Caki2 (cell line): ENCODE measurements around the gene PPARG. TPM values are rescaled to one million over a fixed set of nuclear protein-coding genes. Genes with fewer than 3 reads are reported as not detected.

ENCODE experiments used
- DNase-seq: peaks from one replicate; pipeline ENCODE4 v3.0.0-alpha.2; 2015; ENCODE audit warnings: low read depth
- in situ Hi-C: cut with HindIII; loops from 2 replicates; pipeline ENCODE4 v1.10.0; 2016; ENCODE audit warnings: low sequenced_read_pairs, low pct_unique_long_range_greater_than_20kb, mixed read lengths
- total RNA-seq: library from RNA; depleted of rRNA; stranded (reverse); fragments of >200 nt; shearing (Covaris generic); gene quantifications from 2 replicates; pipeline ENCODE4 v1.2.3, GENCODE V29; 2014; ENCODE audit warnings: low replicate concordance

The PPARG gene
- total RNA-seq, 1 experiment from 2014 or later, result 63.8 TPM

DNA sequence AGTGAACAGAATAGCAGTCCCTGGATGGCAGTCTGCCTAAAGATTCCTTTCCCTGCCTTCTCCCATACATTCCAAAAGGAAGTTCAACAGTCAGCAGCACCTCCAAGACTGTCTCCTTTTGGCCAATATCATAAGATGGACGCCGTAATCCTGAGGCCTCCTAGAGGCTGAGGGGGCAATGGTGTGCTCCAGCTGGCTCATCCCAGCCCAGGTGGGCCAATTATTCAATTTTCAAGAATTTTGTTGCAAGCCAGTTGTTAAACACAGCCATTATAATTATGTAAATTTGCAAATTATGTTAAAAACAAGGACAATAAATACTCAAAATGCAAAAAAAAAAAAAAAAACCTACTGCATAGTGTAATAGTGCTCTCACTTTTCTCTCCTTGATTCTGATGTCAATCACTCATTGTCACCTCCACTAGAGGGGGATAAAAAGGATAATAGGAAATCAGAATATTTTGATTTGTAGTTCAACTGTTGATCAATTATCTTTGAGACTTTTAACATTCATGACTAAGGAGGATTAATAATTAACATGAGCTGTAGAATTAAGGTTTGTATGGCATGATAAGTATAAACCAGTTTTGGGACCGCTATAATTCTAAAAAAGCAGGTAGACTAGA, 40.1 kb downstream of the PPARG start:
- in situ Hi-C loops, result no loop called here
- DNase-seq, result no peak

DNA sequence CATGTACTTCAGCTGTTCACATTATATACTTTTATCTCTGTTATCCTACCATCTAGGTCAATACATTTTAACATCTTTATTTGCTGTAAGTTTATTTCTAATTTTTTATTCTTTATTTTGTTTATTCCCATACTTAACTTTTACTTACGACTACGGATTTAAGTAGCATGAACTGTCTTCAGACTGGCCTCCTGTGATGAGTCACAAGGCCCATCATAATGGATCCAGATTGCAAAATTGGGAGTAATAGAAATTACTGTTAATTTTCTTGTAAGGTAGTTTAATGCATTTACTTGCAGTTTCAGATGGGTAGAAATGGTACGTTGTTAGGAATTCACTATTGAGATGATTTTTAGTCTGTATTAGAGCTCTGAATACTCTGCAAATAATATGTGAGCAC, 45.9 kb downstream of the PPARG start:
- in situ Hi-C loops, result no loop called here

DNA sequence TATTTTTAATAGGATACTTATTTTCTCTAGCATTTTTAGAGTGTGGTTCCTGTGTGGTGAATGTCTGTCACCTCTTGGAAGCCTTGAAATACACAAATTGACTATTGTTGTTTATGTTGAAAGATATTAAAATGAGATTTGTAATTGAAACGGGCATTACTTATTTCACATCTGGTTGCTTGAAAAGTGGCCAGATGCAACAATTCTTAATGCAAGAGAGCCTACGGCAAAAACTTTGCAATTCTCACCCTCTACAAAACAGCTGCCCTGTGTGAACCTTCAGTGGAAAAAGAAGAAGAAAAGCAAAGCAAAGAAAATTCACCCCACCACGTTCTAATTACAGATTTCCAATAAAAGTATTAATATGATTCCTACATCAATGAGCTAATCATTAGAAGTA, 46.6 kb downstream of the PPARG start:
- in situ Hi-C loops, result no loop called here

More for the DNA sequence above, 45.9 kb downstream of the PPARG start:
- no peak for DNase-seq

DNA sequence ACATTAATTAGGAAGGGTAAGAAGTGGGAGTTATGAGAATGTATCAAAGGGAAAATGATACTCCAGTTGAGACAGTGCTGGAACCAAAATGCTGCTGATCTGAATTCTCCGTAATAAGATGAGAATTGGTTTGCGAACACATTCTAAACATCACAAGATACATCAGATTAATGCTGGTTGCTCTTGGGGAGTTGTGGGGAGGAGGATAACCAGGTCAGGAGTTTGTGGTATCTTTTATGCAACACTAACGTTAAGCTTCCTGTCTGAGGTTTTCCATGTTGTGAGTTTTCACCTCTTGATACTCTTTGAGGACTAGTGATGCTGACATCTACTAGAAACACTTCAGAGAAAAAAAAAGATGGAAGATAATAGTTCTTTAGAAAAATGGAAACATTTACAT, 47.2 kb downstream of the PPARG start:
- in situ Hi-C loops, result no loop called here
- DNase-seq, result no peak

More for the DNA sequence above, 46.6 kb downstream of the PPARG start:
- DNase-seq, result no peak

DNA sequence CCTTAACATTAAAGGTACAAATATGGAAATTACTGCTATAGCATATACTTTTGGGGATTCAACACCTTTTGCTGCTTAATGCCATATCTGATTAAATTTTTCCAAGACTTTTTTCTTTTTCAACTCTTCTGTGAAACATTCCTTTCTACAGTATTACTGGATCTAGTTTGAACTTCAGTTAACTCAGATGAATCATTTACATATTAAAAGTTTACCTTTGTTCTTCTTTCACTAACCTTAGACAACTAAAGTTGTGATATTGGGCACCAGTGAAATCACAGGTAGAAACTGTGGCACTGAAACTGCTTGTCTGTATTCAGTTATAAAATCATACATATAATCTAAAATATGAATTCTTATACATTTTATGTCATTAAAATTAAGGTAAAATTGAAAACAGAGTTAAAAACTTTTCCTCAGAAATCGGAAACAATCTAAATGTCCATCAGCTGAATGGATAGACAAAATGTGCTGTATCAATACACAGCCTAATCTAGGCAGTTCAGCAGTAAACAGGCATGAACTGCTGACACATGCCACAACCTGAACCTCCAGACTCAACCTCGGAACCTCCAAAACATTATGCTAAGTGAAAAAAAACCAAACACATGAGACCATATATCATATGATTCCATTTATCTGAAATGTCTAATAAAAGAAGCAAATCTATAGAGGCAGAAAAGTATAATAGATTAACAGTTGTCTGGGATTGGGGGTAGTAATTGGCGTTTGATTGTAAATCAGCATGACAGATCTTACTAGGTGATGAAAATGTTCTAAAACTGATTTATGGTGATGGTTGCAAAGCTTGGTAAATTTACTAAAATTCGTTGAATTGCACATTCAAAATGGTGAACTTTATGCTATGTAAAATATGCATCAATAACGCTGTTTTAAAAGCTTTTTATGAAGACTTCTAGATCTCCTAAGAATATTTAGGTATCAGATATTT, 50.0 kb downstream of the PPARG start:
- in situ Hi-C loops, result no loop called here

DNA sequence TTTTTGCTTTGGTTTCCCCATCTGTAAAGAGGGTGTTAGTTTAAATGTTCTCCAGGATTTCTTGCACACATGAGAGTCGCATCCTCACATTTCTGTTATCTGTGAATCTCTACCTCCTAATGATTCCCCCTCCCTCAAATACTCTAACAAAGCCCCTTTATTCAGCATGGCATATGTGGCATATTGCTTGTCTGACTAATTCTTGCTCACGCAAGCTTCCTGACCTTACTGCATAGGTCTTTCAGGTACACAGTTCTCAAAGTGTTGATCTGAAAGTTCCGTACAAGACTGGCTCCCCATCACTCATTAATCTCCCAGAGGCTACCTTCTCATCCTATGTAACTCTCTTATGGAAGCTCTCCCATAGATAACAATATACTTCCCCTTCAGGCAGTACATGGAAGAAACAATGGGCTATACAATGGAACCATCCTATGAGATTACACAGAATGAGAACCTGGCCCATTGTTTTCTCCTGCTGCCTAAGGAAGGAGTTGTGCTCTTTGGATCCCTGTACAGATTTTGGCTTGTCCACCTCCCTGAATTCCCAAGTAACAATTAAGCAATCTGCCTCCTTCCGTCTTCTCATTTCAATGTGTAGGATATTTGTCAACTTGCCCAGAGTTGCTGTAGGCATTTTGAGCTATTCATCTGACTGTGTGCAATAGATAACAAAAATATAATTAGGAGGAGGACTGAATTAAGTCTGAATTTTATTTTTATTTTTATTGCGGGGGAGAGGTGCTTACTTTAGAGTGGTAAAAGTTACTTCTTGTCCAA, 51.0 kb downstream of the PPARG start:
- in situ Hi-C loops, result no loop called here
- DNase-seq, result no peak

More for the DNA sequence above, 50.0 kb downstream of the PPARG start:
- DNase-seq, result no peak

DNA sequence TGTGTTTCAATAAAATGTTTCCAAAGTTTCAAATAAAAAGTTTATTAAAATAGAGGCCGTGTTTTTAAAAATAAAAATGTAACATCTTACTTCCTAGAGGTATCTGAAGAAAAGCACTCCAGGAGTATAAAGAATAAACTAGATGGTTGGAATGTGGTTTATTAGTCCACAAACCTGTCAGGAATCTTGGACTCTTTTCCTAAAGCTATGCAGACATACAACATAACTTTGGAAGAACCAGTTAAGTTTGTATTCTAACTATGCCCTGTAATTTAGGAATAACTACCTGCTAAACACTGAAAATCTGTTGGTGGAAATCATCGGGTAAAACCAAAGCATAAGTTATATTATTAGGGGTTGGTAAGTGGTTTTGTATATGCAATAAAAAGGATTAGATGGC, 51.6 kb downstream of the PPARG start:
- in situ Hi-C loops, result no loop called here
- no peak for DNase-seq

DNA sequence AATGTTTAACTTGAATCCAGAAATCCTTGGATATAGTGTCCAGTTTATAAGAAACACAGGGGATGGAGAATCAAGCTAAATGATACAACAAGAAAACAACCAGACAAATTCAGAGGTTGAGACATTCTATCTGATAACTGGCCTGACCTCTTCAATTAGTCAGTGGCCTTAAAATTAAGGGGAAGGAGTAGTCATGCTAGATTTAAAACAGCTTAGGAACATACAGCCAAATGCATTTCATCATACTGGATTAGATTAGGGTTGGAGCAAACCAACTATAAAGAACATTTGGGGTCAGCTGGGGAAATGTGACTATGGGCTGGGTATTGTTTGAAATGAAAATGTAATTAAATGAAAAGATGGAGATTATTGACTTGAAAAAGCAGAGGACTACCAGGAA, 53.3 kb downstream of the PPARG start:
- in situ Hi-C loops, result no loop called here
- no peak for DNase-seq

DNA sequence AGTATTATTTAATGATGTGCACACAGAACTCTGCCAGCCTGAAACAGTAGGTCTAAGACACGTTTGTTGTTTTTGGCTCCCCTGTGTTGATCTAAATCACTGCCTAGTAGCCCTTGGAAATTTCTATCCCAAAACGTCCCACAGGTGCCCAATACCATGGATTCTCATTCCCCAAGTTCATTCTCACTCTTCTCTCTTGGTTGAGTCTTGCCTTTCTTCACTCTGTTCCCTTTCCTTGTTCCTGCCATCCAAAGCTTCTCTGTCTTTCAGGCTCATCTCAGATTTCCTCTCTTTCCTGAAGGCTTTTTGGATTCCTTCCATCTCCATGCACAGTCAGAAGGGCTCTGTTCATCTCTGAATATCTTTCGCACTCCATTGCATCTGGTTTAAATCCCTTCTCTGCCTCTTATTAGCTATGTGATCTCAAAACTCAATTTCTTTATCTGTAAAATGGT, 54.2 kb downstream of the PPARG start:
- peak; percentile 55 for DNase-seq
- in situ Hi-C loops, result no loop called here

DNA sequence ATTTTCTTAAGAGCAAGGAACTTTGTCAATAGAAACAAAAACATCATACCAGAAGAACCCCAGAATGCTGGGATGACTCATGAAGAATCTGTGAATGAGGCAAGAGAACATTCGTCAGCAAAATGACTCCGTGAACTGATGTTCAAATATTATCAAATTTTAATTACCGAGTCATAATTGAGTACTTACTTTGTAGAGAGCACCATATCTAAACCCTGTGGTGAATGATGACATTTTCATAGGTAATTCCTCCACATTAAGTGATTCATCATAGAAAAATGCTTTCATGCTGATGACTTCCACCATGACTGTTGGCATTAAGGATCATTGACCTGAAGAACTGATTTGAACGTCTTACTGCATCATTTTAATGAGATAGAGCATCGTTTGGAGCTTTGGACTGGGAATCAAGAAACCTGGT, 56.3 kb downstream of the PPARG start:
- in situ Hi-C loops, result no loop called here
- peak; percentile 45 for DNase-seq

DNA sequence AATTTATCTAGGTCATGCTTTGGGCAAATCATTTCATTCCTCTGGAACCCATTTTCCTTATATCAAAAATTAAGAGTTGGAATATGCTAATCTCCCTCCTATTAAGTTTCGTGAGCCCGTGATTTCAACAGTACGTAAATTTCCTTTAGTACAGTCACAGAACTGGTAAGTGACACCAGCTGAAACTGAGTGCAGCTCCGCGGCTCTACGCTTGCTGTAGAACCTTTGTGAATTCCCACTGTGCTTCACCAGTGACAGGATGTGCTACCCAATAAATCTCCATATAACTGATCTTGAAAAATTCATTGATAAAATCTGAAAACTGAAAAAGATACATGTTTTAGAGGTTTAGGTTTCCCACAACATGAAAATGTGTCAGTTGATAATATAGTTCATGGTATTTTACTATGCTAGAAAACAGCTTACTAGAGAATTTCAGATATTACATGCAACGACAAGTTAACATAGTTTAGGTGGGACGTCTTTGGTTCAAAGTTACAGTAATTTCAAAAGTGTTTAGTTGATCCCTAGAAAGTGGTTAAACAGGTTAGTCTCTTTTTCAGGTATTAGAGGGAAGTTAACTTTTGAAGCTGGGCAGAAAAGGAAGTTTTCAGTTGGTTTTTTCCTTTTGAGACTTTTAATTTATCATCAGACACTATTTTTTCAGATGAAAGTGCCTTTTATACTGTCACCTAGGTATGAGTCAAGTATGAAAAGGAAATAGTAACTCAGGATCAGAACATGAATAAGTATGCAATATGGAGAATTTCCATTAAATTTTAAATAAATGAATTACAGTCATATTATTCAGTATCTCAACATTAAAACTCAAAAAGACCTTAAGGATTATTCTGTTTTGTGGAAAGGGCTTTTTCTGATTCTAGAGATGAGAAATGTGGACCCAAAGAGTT, 57.0 kb downstream of the PPARG start:
- DNase-seq, result no peak
- in situ Hi-C loops, result no loop called here

DNA sequence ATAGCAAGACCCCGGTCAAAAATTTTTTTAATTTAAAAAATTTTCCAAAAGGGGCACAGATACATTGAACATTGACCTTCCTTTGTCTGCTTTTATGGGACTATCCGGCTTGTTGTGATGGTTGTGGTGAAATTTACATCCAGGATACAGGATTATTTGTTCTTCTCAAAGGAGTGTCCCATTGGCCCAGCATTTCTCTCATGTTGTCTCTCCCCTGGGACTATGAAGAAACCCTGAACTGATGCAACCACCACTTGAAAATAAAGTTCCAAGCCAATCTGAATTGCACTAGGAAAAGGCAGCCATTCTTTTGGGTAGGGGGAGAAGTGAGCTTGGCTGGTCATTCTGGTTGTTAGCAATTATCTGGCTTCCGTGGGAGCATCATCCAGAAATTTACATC, 58.4 kb downstream of the PPARG start:
- DNase-seq, result no peak
- in situ Hi-C loops, result no loop called here

DNA sequence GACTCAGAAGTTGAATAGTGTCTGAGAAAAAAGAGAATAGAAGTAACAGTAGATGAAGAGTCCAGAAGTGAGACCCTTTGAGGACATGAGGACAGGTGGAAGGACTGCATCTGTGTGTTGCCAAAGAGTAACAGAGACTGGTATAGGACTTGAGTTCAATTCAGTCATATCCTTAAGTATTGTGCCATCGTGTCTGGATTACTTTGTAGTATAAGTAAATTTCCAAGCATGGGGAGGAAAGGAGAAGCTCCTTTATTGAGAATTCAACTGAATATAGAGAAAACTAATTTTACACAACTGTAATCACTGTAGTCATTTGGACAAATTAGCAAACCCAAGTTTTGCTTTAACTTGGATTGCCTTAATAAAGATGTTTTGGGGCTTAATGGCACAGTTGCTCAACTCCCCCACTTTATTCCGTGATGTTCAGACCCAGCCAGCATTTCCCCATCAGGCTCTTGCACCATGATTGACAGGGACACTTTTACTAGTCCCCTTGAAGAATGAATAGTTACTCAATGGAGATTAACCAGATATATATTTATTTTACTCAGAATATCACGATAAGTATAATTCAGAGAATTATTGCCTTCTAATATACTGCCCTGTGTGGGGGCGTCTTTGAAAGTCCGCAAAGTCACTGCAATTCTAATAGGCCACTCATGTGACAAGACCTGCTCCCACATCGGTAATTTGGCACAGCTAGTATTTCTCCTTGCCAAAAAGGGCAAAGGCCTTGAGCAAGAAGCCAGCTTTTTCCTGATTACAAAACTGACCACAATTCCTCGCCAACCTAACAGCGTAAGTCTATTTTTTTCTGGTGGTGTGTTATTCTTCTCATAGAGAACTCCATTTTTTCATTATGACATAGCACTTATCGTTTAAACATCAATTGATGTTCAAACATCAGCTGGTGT, 61.3 kb downstream of the PPARG start:
- in situ Hi-C loops, result no loop called here
- no peak for DNase-seq

DNA sequence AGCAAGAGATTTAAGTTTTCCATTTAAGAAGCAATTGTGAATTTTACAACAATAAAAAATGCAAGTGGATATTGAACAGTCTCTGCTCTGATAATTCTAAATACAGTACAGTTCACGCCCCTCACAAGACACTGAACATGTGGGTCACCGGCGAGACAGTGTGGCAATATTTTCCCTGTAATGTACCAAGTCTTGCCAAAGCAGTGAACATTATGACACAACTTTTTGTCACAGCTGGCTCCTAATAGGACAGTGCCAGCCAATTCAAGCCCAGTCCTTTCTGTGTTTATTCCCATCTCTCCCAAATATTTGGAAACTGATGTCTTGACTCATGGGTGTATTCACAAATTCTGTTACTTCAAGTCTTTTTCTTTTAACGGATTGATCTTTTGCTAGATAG, 62.3 kb downstream of the PPARG start:
- in situ Hi-C loops, result no loop called here
- DNase-seq, result no peak

DNA sequence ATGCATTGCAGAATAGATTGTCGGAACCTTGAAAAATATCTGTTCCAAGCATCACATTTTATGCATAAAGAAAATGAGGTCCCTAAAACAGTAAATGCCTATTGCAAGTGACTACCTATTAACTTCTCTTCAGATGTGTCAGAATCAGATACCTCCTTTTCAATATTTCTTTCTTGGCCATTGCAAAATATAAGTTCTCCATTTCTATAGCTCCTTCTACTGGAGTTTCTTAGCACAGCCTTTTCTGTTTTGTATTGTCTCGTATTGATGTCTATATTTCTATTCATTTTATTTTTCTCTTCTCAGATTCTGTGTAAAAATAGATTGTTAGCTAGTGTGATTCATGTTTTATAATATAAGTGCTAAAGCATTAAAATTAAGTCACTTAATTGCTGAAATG, 63.4 kb downstream of the PPARG start:
- in situ Hi-C loops, result no loop called here
- no peak for DNase-seq

DNA sequence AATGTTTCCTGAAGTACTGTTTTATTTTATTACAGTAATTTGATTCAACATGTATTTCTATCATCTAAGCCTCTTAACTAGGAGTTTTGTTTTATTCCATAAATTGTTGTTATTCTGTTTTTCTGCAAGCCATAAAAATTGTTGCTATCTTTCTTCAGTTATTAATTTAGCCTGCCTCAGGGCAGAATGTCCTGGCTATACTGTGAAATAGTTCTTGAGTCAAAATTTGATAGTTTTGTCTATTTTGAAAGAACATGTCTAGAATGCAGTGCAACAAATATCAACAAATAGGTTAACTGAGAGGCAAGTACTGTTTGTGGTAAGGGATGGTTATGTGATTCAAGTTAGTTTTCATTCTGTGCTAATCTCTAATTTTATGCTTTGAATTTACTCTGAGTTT, 63.9 kb downstream of the PPARG start:
- no peak for DNase-seq
- in situ Hi-C loops, result no loop called here
